Renal cortical epithelial cell (primary cell): Measurements from ENCODE around the gene HARBI1. TPM values are rescaled to one million over a fixed set of nuclear protein-coding genes. Genes with fewer than 3 reads are reported as not detected.

Experiments used
- DNase-seq: peaks from one replicate; pipeline ENCODE4 v3.0.0-alpha.2; 2011; ENCODE audit warnings: low read depth
- total RNA-seq: library from RNA; depleted of rRNA; stranded (reverse); fragments of >200 nt; gene quantifications from 2 replicates; pipeline ENCODE4 v1.2.3, GENCODE V29; 2014

Gene HARBI1
- total RNA-seq, 1 donor from 2014 or later = 6.8 TPM

GRCh38 chr11:46554213-46555147 is 62.5 kb downstream of the HARBI1 start:
- DNase-seq = peak; percentile 97

DNA sequence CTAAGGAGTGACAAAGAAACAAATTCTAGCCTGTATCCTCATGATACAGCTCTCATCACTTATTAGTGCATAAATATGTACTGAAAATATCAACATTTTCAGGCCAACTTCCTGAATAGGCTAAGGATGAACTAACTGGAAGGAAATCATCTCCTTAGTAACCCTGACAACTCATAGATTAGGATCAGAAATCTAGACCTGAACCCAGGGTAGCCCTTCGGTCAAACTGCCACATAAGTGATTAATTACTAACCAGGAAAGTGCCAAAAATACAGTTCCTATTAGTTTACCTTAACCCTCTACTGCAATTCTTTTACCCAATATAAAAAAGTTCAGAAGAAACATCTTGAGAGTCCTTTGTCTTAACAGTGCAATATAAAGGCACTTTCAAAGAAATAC is 63.2 kb downstream of the HARBI1 start:
- no peak for DNase-seq

Other genes starting within 250 kb of the HARBI1 start
- 22.5 and 26.7 TPM in 2 replicates for gene MDK, start 235.6 kb downstream of the HARBI1 start, total RNA-seq
- not detected in 2 replicates for gene CHRM4, start 225.5 kb downstream of the HARBI1 start, total RNA-seq
- 24.0 and 38.3 TPM in 2 replicates for gene AMBRA1, start 23.2 kb downstream of the HARBI1 start, total RNA-seq
- 78.5 and 80.2 TPM in 2 replicates for gene ATG13, start 326 bp upstream of the HARBI1 start, total RNA-seq
- gene ARHGAP1, start 83.4 kb upstream of the HARBI1 start, total RNA-seq = 19.4 and 42.6 TPM in 2 replicates
- 4.3 and 7.8 TPM in 2 replicates for gene ZNF408, start 83.8 kb upstream of the HARBI1 start, total RNA-seq
- 1.1 TPM in 1 of 2 replicates, not detected in the other for gene F2, start 102.0 kb upstream of the HARBI1 start, total RNA-seq
- gene CKAP5, start 229.1 kb upstream of the HARBI1 start, total RNA-seq = 56.1 and 97.0 TPM in 2 replicates